SU-DHL-6 (cell line): ENCODE results near the gene C16orf95.

Experiments
- H2AFZ ChIP-seq: fragments of 200-600 bp; sonication (generic); 2 replicates; pipeline ENCODE4 v1.6.1; 2014; ENCODE audit warnings: low read depth, mild to moderate bottlenecking, moderate library complexity, mixed read lengths, antibody characterized with exemption, low read length; ENCODE audit not compliant: severe bottlenecking
- H3F3A ChIP-seq: fragments of 200-600 bp; shearing (Covaris generic); 2 replicates; pipeline ENCODE4 v1.6.0; 2016; ENCODE audit warnings: antibody characterized with exemption, mild to moderate bottlenecking; ENCODE audit not compliant: insufficient read depth
- H3K27ac ChIP-seq: fragments of 200-600 bp; sonication (generic); 2 replicates; pipeline ENCODE4 v1.5.1; 2016; ENCODE audit warnings: low read depth, mild to moderate bottlenecking, low read length, moderate library complexity, mixed read lengths
- H3K27me3 ChIP-seq: fragments of 200-600 bp; sonication (generic), shearing (Covaris generic); 2 replicates; pipeline ENCODE4 v1.6.0; 2014; ENCODE audit warnings: mild to moderate bottlenecking, low read length
- H3K36me3 ChIP-seq: fragments of 200-600 bp; sonication (generic); 2 replicates; pipeline ENCODE4 v1.6.1; 2014; ENCODE audit warnings: mild to moderate bottlenecking, low read length, mixed read lengths
- H3K4me2 ChIP-seq: fragments of 300-600, 200-600 bp; shearing (Covaris generic), sonication (generic); 2 replicates; pipeline ENCODE4 v1.6.0; 2014; ENCODE audit warnings: low read length, low read depth, mild to moderate bottlenecking; ENCODE audit not compliant: poor library complexity, severe bottlenecking
- H3K4me3 ChIP-seq: fragments of 200-600 bp; sonication (generic); 2 replicates; pipeline ENCODE4 v1.5.1; 2014; ENCODE audit warnings: antibody characterized with exemption, low read length, mild to moderate bottlenecking, mixed read lengths; ENCODE audit not compliant: insufficient read depth, poor library complexity, severe bottlenecking
- H3K79me2 ChIP-seq: fragments of 200-600 bp; sonication (generic); 2 replicates; pipeline ENCODE4 v1.6.1; 2014; ENCODE audit warnings: mild to moderate bottlenecking, low read length, moderate library complexity; ENCODE audit not compliant: insufficient read depth
- H3K9ac ChIP-seq: fragments of 200-600 bp; sonication (generic); 2 replicates; pipeline ENCODE4 v1.7.0; 2014; ENCODE audit warnings: mild to moderate bottlenecking, low read length
- H3K9me2 ChIP-seq: fragments of 200-600 bp; sonication (generic); replicated peaks from 2 replicates; pipeline ENCODE4 v1.6.1; 2014; ENCODE audit warnings: low read length; ENCODE audit not compliant: insufficient read depth
- H3K9me3 ChIP-seq: fragments of 200-600 bp; sonication (generic); 2 replicates; pipeline ENCODE4 v1.6.1; 2014; ENCODE audit warnings: low read length, mixed read lengths; ENCODE audit not compliant: insufficient read depth
- H4K20me1 ChIP-seq: fragments of 200-600 bp; sonication (generic); 2 replicates; pipeline ENCODE4 v1.6.1; 2014; ENCODE audit warnings: low read depth, mild to moderate bottlenecking, antibody characterized with exemption, low read length, moderate library complexity, mixed read lengths
- EZH2phosphoT487 ChIP-seq: fragments of 200-600 bp; sonication (generic), shearing (Covaris generic); conservative IDR thresholded peaks from 2 replicates; pipeline ENCODE4 v1.6.1; 2018; ENCODE audit warnings: mild to moderate bottlenecking, antibody characterized with exemption, low read length, moderate library complexity, mixed read lengths
- TF ChIP-seq, protein P1 (sequence below): fragments of 200-600 bp; sonication (generic); IDR thresholded peaks from one replicate; pipeline ENCODE4 v1.5.1; 2017; ENCODE audit warnings: antibody characterized with exemption, mild to moderate bottlenecking, low read length, moderate library complexity; ENCODE audit not compliant: insufficient read depth, poor library complexity, severe bottlenecking

The C16orf95 gene

DNA sequence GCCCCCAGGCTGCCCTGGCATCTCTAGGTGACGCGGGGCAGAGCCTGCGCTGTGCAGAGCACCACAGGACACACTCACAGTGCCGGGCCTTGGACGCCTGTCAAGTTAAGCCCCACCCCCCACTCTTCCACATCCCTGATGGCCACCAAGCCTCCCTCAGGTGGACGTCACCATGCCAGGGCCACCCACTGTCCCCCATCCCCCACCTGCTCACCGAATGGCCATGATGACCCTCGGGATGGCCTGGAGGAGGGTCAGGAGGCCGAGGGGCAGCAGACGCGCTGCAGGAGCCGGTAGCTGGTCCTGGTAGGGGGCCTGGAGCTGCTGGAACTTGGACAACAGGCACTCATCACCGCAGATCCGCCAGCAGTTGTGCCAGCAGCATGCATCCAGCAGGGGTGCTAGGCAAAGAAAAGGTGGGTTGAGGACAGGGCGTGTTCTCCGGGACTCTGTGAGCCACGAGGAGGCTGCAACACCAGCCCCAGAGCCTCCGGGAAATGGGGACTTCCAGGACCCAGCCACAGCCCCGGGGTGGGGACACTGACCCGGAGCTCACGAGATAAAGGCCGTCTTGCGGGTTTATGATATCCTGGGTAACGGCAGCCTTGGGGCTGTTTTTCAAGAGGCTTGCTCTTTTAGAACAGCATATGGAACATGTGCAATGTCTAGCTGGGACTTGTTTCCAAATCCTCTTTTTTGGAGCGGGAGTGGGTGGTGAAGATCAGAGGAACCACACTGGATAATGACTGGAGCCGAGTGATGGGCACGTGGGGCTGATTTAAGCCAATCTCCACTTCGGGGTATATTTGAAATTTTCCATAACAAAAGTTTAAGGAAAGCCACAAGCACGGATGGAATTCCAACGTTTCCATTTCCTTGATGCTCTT is 11.4 kb downstream of the C16orf95 start:
- Histone ChIP-seq H3K79me2 (no peaks in the 10 kb centered on the region), H4K20me1 (no peaks in the 10 kb centered on the region), H2AFZ (no peak overlapping the region), H3K4me2 (no peak overlapping the region), H3K9me3 (no peaks in the 10 kb centered on the region), H3K9me2 (no peaks in the 10 kb centered on the region), H3K36me3 (no peaks in the 10 kb centered on the region), H3K4me3 (no peak overlapping the region), H3K9ac (no peak overlapping the region), H3K27me3 (no peaks in the 10 kb centered on the region), H3K27ac (no peak overlapping the region), H3F3A (no peaks in the 10 kb centered on the region)
- TF ChIP-seq EZH2phosphoT487 = no peak
- TF ChIP-seq, protein P1, sequence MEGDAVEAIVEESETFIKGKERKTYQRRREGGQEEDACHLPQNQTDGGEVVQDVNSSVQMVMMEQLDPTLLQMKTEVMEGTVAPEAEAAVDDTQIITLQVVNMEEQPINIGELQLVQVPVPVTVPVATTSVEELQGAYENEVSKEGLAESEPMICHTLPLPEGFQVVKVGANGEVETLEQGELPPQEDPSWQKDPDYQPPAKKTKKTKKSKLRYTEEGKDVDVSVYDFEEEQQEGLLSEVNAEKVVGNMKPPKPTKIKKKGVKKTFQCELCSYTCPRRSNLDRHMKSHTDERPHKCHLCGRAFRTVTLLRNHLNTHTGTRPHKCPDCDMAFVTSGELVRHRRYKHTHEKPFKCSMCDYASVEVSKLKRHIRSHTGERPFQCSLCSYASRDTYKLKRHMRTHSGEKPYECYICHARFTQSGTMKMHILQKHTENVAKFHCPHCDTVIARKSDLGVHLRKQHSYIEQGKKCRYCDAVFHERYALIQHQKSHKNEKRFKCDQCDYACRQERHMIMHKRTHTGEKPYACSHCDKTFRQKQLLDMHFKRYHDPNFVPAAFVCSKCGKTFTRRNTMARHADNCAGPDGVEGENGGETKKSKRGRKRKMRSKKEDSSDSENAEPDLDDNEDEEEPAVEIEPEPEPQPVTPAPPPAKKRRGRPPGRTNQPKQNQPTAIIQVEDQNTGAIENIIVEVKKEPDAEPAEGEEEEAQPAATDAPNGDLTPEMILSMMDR = no peak

DNA sequence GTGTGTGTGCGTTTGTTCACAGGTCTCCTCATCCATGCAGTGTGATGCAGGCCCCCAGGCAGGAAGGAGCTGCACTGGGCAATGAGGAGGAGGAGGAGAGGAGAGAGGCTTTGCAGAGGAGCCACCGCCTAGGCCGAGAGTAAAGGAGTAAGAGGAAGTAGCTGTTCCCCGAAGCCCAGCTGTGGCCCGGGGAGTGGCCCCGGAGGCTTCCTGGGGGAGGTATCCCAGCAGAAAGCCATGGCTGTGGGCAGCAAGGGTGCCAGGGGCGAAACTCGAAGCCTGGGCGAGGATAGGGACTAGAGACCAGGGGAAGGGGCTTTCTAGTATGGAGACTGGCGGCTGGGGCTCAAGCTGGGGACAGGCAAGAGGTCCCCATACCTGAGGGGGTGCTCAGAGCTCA is 12.2 kb downstream of the C16orf95 start:
- H3F3A ChIP-seq = no peaks in the 10 kb centered on the region
- H3K9me2 ChIP-seq = no peaks in the 10 kb centered on the region
- H3K36me3 ChIP-seq = no peaks in the 10 kb centered on the region
- no peak for TF ChIP-seq EZH2phosphoT487
- TF ChIP-seq, protein P1 = no peak
- no peaks in the 10 kb centered on the region for H3K9me3 ChIP-seq
- no peaks in the 10 kb centered on the region for H3K27me3 ChIP-seq
- no peak overlapping the region for H3K4me2 ChIP-seq
- H3K9ac ChIP-seq = no peak overlapping the region
- H3K27ac ChIP-seq = no peak overlapping the region
- H3K79me2 ChIP-seq = no peaks in the 10 kb centered on the region
- H3K4me3 ChIP-seq = no peak overlapping the region
- H2AFZ ChIP-seq = no peak overlapping the region
- H4K20me1 ChIP-seq = no peaks in the 10 kb centered on the region

DNA sequence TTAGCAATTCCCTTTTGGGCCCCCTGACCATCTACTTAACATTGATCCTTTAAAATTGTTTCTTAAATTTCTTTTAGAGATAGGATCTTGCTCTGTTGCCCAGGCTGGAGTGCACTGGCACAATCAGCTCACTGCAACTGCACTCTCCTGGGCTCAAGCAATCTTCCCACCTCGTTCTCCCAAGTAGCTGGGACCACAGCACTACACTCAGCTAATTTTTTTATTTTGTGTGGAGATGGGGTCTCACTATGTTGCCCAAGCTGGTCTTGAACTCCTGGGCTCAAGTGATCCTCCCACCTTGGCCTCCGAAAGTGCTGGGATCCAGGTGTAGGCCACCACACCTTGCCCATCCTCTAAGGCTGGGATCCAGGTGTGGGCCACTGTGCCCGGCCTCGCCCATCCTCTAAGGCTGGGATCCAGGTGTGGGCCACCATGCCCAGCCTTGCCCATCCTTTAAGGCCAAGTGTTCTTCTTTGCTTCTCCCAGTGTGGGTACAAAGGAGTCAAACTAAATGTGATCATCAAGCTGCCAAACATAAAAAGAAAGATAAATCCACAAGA is 13.2 kb downstream of the C16orf95 start:
- no peaks in the 10 kb centered on the region for H4K20me1 ChIP-seq
- H3K9me2 ChIP-seq = no peaks in the 10 kb centered on the region
- no peak overlapping the region for H3K9ac ChIP-seq
- no peaks in the 10 kb centered on the region for H3K27me3 ChIP-seq
- no peak overlapping the region for H3K4me3 ChIP-seq
- no peak overlapping the region for H3K27ac ChIP-seq
- no peak overlapping the region for H3K4me2 ChIP-seq
- H3K9me3 ChIP-seq = no peaks in the 10 kb centered on the region
- no peaks in the 10 kb centered on the region for H3F3A ChIP-seq
- no peaks in the 10 kb centered on the region for H3K79me2 ChIP-seq
- H3K36me3 ChIP-seq = no peaks in the 10 kb centered on the region
- TF ChIP-seq, protein P1 = no peak
- no peak for TF ChIP-seq EZH2phosphoT487
- no peak overlapping the region for H2AFZ ChIP-seq
